Vagina (tissue), 2 donors: ENCODE results near the gene CELF4.

ENCODE experiments used
- POLR2A ChIP-seq, 2 donors: fragments of 450-650 bp; IDR thresholded peaks; one replicate each; pipeline ENCODE4 v1.6.1; 2017; ENCODE audit warnings: antibody characterized with exemption in 2 of 2, mild to moderate bottlenecking in 2 of 2, moderate library complexity in 2 of 2
- POLR2AphosphoS5 ChIP-seq, 2 donors: sonication (generic); formaldehyde crosslinking; IDR thresholded peaks; one replicate each; pipeline ENCODE4 v1.9.0; 2017; ENCODE audit warnings: antibody characterized with exemption in 2 of 2, mild to moderate bottlenecking in 2 of 2, low read depth in 1 of 2; ENCODE audit not compliant: insufficient read depth in 1 of 2
- TF ChIP-seq, protein P1 (sequence below), 3 experiments: fragments of 450-650 bp in 2 of 3; fragments of 200-600 bp in 1 of 3; sonication (generic) in 1 of 3; IDR thresholded peaks; one replicate each; pipeline ENCODE4 v1.5.1; 2017 to 2019; ENCODE audit warnings: antibody characterized with exemption in 3 of 3, mild to moderate bottlenecking in 2 of 3, moderate library complexity in 2 of 3

- TF ChIP-seq POLR2A (IDR thresholded peaks at IDR 0.05) (no peak), POLR2AphosphoS5 (IDR thresholded peaks at IDR 0.05; ENCODE audit: insufficient read depth in 1 of 2, low read depth in 1 of 2) (no peak)
- TF ChIP-seq, protein P1, sequence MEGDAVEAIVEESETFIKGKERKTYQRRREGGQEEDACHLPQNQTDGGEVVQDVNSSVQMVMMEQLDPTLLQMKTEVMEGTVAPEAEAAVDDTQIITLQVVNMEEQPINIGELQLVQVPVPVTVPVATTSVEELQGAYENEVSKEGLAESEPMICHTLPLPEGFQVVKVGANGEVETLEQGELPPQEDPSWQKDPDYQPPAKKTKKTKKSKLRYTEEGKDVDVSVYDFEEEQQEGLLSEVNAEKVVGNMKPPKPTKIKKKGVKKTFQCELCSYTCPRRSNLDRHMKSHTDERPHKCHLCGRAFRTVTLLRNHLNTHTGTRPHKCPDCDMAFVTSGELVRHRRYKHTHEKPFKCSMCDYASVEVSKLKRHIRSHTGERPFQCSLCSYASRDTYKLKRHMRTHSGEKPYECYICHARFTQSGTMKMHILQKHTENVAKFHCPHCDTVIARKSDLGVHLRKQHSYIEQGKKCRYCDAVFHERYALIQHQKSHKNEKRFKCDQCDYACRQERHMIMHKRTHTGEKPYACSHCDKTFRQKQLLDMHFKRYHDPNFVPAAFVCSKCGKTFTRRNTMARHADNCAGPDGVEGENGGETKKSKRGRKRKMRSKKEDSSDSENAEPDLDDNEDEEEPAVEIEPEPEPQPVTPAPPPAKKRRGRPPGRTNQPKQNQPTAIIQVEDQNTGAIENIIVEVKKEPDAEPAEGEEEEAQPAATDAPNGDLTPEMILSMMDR (IDR thresholded peaks at IDR 0.05): no peak
These were observed 249.7 kb downstream of the CELF4 start for GRCh38 chr18:37315935-37316334.
